K562 (cell line): ENCODE measurements around the gene ROPN1L.

Source experiments
- CTCF ChIP-seq, 3 experiments: IDR thresholded peaks in 2 of 3; conservative IDR thresholded peaks in 1 of 3; 2 replicates each; pipeline ENCODE4 v1.5.1; 2011 to 2012; ENCODE audit warnings: low read length in 3 of 3, mild to moderate bottlenecking in 3 of 3, control low read depth in 2 of 3, improper control_type of control experiment in 1 of 3, inconsistent platforms in 1 of 3, low read depth in 1 of 3, mixed read lengths in 1 of 3, moderate library complexity in 1 of 3; ENCODE audit not compliant: insufficient read depth in 2 of 3
- EP300 ChIP-seq: IDR thresholded peaks from 2 replicates; pipeline ENCODE4 v1.6.1; 2012; ENCODE audit warnings: low read length, improper control_type of control experiment
- ETV5 ChIP-seq: sonication (generic); formaldehyde crosslinking; IDR thresholded peaks from 2 replicates; pipeline ENCODE4 v1.4.0; 2020; ENCODE audit warnings: low read depth, mild to moderate bottlenecking, missing genetic modification reagents
- HMG20B ChIP-seq: fragments of 250-450 bp; sonication (Bioruptor Pico); IDR thresholded peaks from 2 replicates; pipeline ENCODE4 v1.5.0; 2021; ENCODE audit warnings: mild to moderate bottlenecking
- HNRNPK ChIP-seq: fragments of 200-400 bp; formaldehyde crosslinking; IDR thresholded peaks from one replicate; pipeline ENCODE4 v1.6.1; 2018; ENCODE audit warnings: mild to moderate bottlenecking, low read depth, low read length; ENCODE audit not compliant: poor library complexity, severe bottlenecking
- ZBTB26 ChIP-seq: fragments of 450-650 bp; formaldehyde crosslinking; IDR thresholded peaks from 2 replicates; pipeline ENCODE4 v1.4.0; 2022; ENCODE audit warnings: missing genetic modification characterization
- TF ChIP-seq, protein P1 (sequence below): fragments of 250-450 bp; sonication (Bioruptor Pico); IDR thresholded peaks from 2 replicates; pipeline ENCODE4 v1.4.0; 2020; ENCODE audit warnings: mild to moderate bottlenecking, moderate library complexity
- TF ChIP-seq, protein P2 (sequence below): fragments of 250-450 bp; sonication (Bioruptor Pico); IDR thresholded peaks from 2 replicates; pipeline ENCODE4 v1.5.0; 2020; ENCODE audit warnings: mild to moderate bottlenecking, borderline replicate concordance

DNA sequence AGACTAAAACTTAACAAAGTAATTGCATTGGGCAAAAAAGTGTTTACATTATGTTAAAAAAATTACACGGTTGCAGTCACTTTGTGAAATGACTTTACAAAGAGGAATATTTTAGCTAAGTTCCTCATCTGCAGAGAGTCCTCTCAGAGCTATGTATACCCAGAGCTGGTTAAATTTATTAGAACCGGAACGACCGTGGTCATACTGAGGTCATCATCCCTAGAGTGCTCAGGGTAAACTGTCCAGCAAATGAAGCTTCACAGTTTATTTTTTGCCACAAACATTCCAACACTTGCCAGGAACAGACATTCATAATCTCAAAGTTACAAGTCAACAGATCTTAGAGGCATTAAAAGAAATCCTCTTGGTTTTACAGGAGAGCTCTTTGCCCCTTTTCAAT lies 897 bp downstream of the ROPN1L start:
- TF ChIP-seq HNRNPK (no peak), HMG20B (CRISPR knock-in tag) (no peak), EP300 (no peak), ZBTB26 (CRISPR knock-in tag) (no peak), ETV5 (CRISPR knock-in tag) (no peak), CTCF (IDR thresholded peaks at IDR 0.05 in 2 of 3, conservative IDR thresholded peaks at IDR 0.05 in 1 of 3; ENCODE audit: insufficient read depth in 2 of 3, low read depth in 1 of 3, low read length in 3 of 3) (no peak)
- TF ChIP-seq, protein P1, sequence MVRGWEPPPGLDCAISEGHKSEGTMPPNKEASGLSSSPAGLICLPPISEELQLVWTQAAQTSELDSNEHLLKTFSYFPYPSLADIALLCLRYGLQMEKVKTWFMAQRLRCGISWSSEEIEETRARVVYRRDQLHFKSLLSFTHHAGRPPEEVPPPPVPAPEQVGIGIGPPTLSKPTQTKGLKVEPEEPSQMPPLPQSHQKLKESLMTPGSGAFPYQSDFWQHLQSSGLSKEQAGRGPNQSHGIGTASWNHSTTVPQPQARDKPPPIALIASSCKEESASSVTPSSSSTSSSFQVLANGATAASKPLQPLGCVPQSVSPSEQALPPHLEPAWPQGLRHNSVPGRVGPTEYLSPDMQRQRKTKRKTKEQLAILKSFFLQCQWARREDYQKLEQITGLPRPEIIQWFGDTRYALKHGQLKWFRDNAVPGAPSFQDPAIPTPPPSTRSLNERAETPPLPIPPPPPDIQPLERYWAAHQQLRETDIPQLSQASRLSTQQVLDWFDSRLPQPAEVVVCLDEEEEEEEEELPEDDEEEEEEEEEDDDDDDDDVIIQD = no peak
- TF ChIP-seq, protein P2, sequence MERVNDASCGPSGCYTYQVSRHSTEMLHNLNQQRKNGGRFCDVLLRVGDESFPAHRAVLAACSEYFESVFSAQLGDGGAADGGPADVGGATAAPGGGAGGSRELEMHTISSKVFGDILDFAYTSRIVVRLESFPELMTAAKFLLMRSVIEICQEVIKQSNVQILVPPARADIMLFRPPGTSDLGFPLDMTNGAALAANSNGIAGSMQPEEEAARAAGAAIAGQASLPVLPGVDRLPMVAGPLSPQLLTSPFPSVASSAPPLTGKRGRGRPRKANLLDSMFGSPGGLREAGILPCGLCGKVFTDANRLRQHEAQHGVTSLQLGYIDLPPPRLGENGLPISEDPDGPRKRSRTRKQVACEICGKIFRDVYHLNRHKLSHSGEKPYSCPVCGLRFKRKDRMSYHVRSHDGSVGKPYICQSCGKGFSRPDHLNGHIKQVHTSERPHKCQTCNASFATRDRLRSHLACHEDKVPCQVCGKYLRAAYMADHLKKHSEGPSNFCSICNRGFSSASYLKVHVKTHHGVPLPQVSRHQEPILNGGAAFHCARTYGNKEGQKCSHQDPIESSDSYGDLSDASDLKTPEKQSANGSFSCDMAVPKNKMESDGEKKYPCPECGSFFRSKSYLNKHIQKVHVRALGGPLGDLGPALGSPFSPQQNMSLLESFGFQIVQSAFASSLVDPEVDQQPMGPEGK (CRISPR knock-in tag) = no peak
